NCI-H1417 treated with DMSO at 0.1 percent for 48 hours (cell line): ENCODE results near the gene BMPR1A.
"Not testable (repeated sequence)": the region's sequence is repeated elsewhere in the genome, so short reads cannot be mapped to it uniquely, and the experiment has no call there.

Experiments used
- DNase-seq: peaks from one replicate; lab custom pipeline; 2025; lab: John Stamatoyannopoulos, UW

The BMPR1A gene

DNA sequence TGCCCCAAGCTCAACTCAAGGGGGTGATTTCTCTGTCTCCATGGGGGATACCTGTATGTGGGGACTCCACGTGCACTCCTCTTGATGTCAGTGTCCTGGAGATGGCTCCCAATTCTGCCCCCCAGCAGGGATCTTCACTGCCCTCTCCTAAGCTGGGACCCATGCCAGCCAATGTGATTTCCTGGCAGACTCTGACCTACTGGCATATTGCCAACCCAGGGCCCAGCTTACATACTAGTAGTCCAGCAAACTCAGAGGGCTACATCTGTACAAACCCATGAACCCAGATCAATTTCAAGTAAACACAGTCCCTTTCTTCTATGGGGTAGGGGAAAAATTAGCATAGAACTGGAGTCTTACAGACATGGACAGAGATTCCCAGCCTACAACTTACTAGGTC is 26.2 kb upstream of the BMPR1A start:
- no peak for DNase-seq

DNA sequence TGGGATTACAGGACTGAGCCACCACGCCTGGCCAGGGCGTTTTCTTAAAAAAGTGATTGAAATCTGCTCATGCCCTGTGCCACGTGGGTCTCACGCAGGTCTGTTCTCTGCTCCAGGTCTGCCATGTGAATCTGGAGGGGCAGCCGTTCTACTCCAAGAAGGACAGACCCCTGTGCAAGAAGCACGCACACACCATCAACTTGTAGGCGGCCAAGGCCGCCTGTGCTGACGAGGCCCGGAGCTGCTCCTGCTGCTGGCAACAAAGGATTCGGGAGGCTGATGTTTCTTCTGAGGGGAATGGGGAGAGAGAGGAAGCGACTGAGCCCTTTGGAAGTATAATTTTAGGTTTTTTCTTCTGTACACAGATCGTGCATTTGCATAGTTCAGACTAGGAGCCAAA is 23.6 kb upstream of the BMPR1A start:
- DNase-seq: no peak

DNA sequence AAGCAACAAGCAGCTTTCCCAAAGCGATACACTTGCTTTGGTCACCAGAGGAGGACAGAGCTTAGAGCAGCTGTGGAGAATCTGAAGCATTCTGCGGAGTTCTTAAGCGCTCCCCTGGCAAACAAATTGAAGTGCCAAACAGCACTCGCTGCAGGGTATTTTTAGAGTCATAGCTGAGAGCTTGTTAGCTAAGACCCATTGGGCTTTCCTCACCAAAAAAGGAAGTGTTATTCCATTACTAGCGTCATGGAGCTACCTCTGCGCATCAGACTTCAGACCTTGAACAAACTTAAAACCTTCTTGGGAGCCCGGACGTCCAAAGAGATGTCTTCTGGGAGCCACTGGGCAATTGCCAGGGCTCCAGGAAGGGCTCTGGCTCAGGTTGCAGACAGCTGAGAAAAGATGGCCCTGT is 23.2 kb upstream of the BMPR1A start:
- DNase-seq: no peak

DNA sequence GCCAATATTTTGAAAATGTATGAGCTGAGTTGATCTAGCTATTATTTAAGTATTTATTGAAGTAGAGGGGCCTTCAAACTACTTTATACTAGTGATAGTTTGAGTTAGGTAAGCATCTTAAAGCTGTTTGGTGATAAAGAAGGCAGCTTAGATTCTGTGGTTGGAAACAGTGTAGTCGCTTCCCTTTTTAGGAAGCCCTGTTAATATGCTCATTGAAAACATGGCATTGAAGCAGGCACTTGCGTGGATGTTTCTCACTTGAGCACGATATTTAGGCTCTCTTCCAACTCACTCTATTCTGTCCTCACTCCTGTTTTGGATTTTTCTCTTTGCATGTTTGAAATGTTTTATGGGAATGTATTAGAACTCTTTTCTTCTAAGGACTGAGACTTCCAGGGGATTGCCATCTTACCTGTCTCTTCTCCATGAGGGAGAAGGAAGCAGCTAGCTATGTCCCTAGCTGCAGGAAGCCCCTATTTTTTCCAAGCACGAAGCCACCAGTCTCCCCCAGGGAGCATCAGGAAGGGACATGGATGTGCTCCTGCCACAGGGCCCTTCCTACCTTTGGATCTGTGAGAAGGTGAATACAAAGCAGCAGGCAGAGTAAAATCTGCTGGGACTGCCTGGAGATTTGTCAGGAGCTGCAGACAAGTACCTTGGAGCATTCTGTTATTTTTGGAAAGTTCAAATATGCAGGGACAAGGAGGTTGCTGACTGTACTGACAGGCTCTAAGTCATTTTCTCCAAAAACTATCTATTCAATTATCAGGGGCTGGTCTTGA is 22.0 kb upstream of the BMPR1A start:
- no peak for DNase-seq

DNA sequence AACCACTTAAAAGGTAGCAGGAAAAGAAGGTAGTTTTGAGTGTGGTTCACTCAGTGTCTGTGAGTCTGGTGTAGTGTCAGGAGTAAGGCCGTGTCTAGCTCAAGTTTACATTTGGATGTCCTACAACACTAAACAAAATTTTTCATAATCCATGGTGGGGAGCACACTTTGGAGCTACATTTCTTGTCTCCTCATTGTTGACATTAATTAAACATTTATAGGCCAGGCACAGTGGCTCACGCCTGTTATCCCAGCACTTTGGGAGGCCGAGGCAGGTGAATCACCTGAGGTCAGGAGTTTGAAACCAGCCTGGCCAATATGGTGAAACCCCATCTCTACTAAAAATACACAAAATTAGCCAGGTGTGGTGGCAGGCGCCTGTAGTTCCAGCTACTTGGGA is 21.1 kb upstream of the BMPR1A start:
- DNase-seq: not testable (repeated sequence)

DNA sequence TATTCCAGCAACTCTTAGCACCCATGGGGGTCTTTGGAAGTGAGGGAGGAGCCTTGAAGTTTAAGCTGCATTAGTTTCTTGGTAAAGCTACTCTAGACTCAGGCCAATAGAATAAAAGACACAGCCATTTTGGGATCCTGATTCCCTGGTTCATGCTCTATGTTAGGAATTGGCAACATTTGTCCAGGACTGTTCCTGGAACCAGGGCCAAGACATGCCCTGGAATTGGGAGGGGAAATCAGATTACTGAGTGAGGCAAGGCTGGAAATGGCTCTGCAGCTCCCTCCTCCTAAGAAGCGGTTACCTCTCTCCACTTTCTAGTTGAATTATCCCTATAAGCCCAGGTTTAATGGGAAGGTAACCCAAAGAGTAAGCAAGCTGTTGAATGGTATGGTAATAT is 14.2 kb upstream of the BMPR1A start:
- DNase-seq: no peak

DNA sequence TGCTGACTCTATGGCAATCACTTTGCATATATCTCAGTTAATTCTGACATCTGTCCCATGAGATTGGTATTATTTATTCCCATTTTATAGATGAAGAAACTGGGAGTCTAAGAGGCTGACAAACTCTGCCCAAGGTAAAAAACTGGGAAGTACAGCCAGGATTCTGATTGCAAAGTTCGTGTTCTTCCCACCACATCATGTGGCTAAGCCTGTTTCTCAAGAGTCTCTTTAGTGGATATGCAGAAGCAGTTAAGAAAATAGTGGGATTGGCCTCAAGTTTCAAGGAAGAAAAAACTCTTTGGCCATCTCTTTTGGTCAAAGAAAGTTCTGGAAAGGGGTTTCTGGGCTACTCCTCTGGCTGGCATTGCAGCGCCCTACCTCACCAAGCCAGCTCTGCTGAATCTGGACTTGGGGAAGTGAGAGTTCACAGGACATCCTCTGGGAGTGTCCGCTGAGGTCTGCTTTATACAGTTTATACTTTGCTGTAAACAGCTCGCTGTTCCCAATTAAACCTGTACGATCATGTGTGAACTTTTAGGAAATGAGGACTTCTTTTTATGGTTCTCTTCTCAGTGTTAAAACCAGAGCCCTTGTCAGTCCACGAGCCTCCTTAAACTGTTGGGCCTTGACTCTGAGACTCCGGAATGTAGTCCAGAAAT is 12.2 kb upstream of the BMPR1A start:
- no peak for DNase-seq

DNA sequence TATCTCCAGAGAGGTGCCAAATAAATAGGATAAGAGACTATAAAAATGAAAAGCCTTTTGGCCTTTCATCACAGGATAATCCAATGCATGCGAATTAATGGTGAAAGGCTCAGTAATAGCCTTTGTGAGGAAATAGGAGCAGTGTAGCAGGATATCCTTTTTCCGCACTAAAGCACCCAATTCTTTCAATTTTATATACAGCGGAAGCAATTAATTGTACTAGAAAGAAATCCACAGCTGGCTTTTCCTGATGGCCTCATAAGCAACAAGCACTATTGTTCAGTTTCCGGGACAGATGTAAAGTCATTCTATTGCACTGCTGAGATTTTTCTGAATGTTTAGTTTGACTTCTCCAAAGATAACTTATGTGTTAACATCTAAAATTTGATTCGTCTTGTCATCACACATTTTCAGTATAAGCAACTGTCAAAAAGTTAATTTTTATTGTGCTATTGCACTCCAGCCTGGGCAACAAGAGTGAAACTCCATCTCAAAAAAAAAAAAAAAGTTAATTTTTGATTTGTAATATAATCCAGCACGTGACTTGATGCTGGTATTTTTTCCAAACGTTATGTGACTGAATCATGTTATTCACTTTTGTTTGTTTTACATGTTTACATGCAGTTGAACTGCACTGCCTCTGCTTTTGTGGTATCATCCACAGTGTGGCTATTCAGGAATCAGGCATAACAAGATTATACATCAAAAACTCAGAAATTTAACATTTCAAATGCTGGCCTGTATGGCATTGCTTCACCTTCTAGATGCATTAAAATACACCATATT is 8.4 kb upstream of the BMPR1A start:
- DNase-seq: no peak

DNA sequence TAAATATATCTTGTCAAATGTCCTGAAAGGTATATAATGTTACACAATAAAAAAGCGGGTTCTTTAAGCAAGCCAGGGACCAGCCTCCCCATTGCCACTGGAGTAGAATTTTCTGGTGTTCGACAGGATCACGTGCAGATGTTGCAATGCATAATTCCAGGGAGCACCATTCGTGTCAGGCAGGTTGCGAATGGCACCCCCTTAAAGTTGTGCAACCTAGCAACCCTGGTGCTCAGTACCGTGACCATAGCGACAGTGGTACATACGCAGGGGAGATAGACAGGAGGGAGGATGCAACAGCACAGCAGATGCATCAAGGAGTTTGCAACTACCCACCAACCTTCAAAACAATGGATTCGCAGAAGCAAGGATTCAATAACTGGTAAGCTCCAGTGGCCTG is 6.6 kb upstream of the BMPR1A start:
- no peak for DNase-seq

DNA sequence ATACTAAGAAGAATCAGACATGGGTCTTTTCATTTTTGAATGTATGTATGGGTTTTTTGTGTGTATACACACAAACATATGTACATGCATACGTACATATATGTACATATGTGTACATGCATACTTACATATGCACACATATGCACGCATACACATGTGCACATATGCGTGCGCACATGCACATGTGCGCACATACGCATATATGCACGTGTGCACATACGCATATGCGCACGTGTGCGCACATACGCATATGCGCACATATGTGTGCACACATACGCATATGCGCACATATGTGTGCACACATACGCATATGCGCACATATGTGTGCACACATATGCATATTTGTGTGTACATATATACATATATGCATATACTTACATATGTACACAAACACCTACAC is 4.9 kb upstream of the BMPR1A start:
- DNase-seq: no peak

DNA sequence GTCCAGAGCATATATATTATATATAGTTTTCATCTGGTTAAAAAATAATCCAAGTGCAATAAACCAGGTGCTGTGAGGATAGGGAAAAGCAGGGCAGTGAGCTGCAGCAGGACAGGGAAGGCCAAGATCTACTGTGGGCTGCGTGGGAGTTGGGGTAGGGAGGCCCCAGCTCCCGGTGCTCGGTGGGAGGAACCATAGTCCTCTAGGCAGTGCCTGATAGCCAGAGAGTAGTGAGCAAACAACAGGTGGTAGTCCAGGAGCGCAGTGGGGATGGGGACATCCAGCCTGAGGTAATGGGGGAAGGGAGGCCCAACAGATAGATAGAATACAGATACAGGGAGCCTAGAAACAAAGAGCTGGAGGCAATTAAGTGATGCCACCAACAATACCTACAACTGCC is 4.1 kb upstream of the BMPR1A start:
- no peak for DNase-seq

DNA sequence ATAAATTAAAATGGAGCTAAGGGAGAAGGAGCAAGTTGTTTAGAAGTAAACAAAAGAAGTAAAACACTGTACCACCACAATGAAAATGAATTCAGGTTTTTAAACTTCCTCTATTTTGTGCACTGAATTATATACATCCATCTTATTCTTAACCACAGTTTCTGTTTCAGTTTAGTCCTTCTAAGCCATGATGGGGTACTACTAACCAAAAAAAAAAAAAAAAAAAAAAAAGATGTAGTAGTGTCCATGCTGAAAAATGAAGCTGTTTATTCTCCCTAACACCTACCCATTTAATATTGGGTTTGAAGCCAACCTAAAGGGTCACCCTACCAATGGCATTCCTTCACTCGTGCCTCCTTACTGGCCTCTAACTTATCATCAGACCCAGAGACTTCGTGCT is 3.4 kb upstream of the BMPR1A start:
- no peak for DNase-seq

DNA sequence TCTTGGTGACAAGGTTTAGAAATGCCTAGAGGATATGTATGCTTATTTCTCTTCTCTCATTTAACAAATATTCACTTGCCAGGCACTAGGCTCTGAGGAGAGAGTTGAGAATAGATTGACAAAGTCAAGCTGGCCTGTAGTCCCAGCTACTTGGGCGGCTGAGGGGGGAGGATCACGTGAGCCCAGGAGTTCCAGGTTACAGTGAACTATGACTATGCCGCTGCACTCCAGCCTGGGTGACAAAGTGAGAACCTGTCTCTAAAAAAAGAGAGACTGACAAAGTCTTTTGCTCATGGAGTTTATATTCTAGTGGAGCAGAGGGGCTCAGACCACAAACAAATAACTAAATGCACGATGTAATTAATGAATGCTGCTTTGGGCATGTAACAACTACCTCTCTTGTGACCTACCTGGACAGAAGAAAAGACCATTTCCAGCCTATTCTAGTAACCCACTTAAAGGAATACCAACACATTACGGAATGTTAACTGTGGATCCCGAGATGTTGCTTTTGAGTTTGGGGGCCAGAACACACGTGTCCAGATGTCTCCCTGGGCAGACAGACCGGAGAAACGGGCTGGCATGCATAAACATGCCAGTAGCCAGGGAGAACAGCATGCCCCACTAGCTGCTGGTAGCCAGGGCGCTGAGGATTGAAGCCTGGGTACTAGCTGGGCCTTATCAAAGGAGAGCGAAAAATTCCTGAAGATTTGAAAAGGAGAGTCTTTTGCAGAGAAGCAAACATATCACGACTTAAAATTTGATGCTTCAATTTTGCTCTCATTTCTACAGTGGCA is 2.6 kb upstream of the BMPR1A start:
- no peak for DNase-seq

DNA sequence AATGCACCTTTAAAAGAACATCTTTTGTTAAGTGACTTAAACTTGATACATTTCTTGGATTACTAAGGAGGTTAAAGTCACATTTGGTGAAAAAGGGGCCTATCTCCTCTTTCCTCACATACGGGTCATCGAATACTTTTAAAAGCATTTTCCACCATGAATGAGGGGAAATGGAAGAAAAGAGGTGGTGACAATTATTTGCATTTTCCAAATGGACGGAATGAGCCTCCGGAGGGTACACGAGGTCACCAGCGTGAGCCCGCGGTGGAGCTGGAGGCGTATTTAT is 1.0 kb upstream of the BMPR1A start:
- DNase-seq: no peak

DNA sequence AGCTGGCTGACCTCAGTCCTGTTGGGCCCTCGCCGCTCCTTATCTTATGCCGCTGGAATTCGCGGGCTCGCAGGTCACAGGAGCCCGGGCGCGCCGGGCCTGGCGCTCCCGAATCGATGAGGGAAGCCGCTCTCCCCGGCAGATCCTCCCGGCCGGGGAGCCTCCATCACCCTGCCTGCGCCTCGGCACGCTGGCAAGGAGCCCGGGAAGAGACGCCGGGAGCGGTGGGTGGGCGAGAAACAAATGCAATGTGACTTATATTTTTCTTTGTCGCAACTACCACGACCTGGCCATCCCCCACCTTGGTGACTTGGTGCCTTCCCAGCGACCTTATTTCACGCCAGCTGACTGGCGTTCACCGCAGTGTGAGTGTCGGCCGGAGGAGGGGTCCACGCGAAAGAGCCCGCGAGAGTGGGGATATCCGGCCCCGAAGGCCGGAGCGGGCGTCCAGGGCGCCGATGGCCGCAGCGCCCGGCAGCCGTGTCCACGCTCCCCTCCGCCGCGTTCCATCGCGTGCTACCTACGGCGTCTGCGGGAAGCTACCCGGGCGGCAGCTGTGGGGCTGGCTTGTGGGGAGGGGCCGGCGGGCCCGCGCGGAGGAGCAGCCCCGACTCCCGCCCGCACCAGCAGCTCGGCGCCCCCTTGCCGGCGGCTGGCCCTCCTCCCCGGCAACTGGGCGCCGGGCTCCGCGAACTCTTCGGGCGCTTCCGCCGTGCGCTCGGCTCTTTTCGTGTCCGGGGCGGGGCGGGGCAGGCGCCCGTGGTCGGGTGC is 494 bp upstream of the BMPR1A start:
- DNase-seq: peak; percentile 30

DNA sequence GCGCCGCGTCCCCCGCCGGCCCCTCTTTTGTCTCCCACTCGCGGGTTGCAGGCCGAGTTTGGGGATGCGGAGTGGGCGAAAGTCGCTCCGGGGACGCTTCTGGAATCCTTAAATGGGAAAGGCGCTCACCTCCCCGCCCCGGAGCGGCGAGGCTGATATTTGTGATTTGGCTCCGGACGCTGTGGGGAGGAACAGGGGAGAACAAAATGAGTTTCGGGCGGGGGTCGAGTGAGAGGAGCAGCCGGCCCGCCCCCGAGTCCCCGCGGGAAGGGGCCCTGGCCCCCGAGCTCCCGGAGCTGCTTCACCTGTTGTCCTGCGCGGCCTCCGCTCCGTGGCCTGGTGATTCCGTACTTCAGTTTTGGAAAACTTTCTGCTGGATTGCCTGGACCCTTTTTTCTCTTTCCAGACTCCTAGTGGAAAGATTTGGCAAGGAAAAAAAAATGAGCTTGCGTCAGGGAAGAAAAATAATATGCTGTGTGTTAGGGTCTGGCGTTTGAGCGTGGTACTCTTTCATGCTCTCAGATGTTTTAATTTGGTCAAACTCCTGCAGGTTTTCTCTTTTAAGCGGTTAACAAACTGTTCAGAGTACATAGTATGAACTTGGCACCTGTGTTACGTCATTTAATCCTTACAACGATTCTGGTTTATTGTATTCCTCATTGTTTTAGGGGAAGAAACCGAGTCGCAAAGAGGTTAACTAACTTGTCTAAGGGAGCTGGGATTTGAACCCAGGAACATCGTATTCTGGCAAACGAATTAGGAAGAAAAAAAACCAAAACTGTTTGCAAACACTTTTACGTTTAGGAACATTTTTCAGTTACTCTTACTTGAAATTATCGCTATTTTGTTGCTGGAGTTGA is 924 bp downstream of the BMPR1A start:
- no peak for DNase-seq

DNA sequence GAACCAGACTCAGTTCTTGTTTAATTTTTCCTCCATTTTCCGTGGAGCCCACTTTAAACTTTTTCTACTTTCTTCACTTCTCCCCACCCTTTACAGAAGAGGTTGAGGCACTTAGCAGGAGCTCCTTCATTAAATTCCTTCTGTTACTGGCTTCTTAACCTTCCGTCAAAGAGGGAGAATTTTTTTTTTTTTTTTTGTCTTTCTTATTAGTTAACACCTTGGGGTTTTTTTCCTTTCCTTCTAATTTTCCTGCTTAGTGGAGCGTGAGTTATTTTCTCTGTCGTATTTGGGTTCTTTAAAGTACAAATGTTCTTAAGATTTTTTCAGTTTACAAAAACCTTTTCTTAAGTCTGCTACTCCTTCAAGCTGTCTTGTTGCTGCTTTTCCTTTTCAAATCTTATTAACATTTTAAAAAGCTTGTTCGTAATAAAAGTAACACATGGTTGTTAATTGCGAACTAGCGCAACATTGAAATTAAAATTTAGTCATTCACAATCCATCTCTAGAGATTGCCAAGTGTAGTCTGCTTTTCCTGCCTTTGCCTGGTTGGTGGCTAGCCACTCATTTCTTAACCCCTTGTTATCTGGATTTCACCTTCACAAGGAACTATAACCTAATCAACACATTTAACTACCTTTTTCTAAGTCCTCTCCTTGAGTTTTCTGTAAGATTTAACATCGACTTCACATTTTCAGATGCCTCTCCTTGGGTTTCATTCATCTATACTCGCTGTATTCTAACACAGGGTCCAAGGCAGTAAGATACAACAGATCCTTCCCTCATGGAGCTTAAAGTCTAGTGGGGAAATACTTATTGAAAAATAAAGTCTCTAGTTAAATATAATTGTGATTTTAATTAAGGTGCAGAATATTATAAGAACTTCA is 2.0 kb downstream of the BMPR1A start:
- no peak for DNase-seq

DNA sequence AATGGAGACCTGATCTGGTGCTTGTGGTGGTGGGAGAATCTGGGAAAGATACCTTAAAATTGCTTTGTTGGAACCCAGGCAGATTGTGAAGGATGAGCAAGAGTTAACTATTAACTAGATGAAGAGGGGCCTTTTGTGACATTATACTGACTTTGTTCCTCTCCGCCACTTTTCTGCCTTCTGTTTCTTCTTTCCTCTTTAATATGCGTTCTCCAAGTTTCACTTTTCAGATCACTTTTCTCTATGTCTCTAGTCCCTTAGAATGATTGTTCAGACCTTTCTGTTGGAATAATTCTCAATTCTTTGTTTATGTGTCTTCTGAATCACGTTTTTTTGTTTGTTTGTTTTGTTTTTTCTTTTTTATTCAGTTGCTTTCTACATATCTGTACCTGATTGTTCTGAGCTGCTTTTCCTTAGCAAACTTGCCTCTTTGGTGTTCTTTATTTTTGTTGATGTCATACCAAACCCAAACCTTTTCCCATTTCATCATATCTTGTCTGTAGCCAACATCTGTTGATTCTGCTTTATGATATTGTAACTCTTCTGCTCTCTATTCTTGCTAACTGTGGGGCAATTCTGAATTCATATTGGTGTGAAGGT is 2.8 kb downstream of the BMPR1A start:
- DNase-seq: no peak

DNA sequence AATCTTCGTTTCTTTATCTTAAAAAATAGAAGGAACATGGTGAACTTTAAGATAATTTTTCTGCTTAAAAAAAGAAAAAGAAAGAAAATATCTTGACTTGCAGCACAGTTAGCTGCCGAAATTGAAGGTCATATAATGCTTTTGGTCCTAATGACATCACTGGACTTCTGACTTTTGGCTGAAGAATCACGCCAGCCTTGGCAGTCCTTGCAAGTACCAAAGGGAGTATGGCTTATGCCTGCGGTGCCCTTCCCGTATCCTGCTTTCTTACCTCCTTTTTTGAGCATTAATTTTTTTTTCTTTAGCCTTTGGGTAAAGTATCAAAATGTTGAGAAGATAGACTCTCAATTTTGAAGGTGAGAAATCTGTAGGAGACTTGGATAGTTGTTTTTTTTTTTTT is 7.0 kb downstream of the BMPR1A start:
- no peak for DNase-seq
